Prostate gland (tissue), 2 donors: ENCODE measurements around the gene FAM20A. TPM values are rescaled to one million over a fixed set of nuclear protein-coding genes. Genes with fewer than 3 reads are reported as not detected.

Experiments
- DNase-seq: peaks from one replicate; pipeline ENCODE4 v3.0.0-alpha.2; 2019; ENCODE audit warnings: low spot score
- H3K27ac ChIP-seq, 2 donors: fragments of 200-600 bp; sonication (generic); 2 replicates each; pipeline ENCODE4 v1.5.1; 2017 to 2019
- H3K27me3 ChIP-seq: fragments of 200-600 bp; sonication (generic); replicated peaks from 2 replicates; pipeline ENCODE4 v1.5.1; 2019; ENCODE audit not compliant: insufficient read depth
- H3K36me3 ChIP-seq, 2 donors: fragments of 200-600 bp; sonication (generic); 1 replicate in 1 of 2; 2 replicates in 1 of 2; pipeline versions ENCODE4 v1.5.1 to v1.8.1; 2017 to 2019
- H3K4me1 ChIP-seq: fragments of 200-600 bp; sonication (generic); replicated peaks from 2 replicates; pipeline ENCODE4 v1.5.1; 2019
- H3K4me3 ChIP-seq, 2 donors: fragments of 200-600 bp; sonication (generic); 2 replicates each; pipeline ENCODE4 v1.5.1; 2017 to 2019
- H3K9me3 ChIP-seq: fragments of 200-600 bp; sonication (generic); 2 replicates; pipeline ENCODE4 v1.5.1; 2017
- CTCF ChIP-seq, 4 experiments: fragments of 200-600 bp in 2 of 4; fragments of 450-650 bp in 2 of 4; sonication (generic) in 2 of 4; IDR thresholded peaks; 1 replicate in 3 of 4; 2 replicates in 1 of 4; pipeline ENCODE4 v1.5.1; 2016 to 2019; ENCODE audit warnings: antibody characterized with exemption in 4 of 4, mild to moderate bottlenecking in 2 of 4, moderate library complexity in 2 of 4
- POLR2A ChIP-seq: fragments of 450-650 bp; IDR thresholded peaks from one replicate; pipeline ENCODE4 v1.6.1; 2016; ENCODE audit warnings: antibody characterized with exemption, mild to moderate bottlenecking
- POLR2AphosphoS5 ChIP-seq: sonication (generic); formaldehyde crosslinking; IDR thresholded peaks from one replicate; pipeline ENCODE4 v1.6.1; 2017; ENCODE audit warnings: antibody characterized with exemption
- WGBS: methylation state at CpG from one replicate; pipeline ENCODE4 v1.1.5; 2018; 5-methylcytosine and 5-hydroxymethylcytosine counted together
- intact Hi-C: fragments of 100-400 bp; cut with DNase I; formaldehyde crosslinking; loops from one replicate; pipeline ENCODE4 v1.14.2; 2022
- total RNA-seq, 2 donors: library from RNA; depleted of rRNA; stranded (reverse); fragments of >200 nt; gene quantifications; one replicate each; pipeline ENCODE4 v1.1.0, GENCODE V29; 2016

Gene FAM20A
- total RNA-seq, 2 donors from 2014 or later, result 0.14 to 47.7 TPM

- no peak for DNase-seq
- no peaks in the 10 kb centered on the region for H3K27me3 ChIP-seq
- TF ChIP-seq POLR2AphosphoS5 (no peak), CTCF (IDR thresholded peaks at IDR 0.05) (no peak), POLR2A (no peak)
- H3K4me1 ChIP-seq, result no peaks in the 10 kb centered on the region
- H3K36me3 ChIP-seq, result no peaks in the 10 kb centered on the region
- no peak overlapping the region for H3K4me3 ChIP-seq
- WGBS, result 60% methylated on average over 1 of the region's 1 CpG
- H3K27ac ChIP-seq, result no peak overlapping the region
- intact Hi-C loops, result loop anchor here (10.0 kb wide), 1 partner anchor 71 kb away; no protein-coding TSS in a partner anchor
- H3K9me3 ChIP-seq, result no peaks in the 10 kb centered on the region
Measured at GRCh38 chr17:68605914-68606313, 4.7 kb upstream of the FAM20A start.

DNA sequence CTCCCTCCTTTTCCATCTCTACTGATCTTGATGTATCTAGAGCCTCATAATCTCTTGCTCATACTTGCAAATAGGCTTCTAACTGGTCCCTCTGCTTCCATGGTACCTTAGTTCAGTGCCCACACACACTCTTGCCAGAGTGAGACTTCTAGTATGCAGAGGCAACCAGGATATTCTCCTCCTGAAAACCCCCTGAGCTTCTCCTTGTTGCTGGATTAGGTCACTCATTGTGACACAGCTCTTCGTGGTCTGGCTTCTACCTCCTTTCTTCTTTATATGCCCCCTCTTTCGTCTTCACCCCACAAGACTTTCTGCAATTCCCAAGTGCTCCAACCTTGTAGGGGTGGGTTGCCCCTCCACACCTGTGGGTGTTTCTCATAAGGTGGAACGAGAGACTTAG, 2.5 kb upstream of the FAM20A start:
- intact Hi-C loops, result loop anchor here (10.0 kb wide), 1 partner anchor 69 kb away; no protein-coding TSS in a partner anchor
- H3K4me1 ChIP-seq, result no peaks in the 10 kb centered on the region
- no peaks in the 10 kb centered on the region for H3K9me3 ChIP-seq
- no peak for TF ChIP-seq CTCF (IDR thresholded peaks at IDR 0.05)
- no peak for TF ChIP-seq POLR2A
- no peak for TF ChIP-seq POLR2AphosphoS5
- DNase-seq, result no peak
- H3K4me3 ChIP-seq, result no peak overlapping the region
- no peak overlapping the region for H3K27ac ChIP-seq
- no peaks in the 10 kb centered on the region for H3K36me3 ChIP-seq
- 91% methylated on average over 3 of the region's 3 CpGs for WGBS
- peaks cover 8% of the 10 kb centered on the region for H3K27me3 ChIP-seq

GRCh38 chr17:68603027-68603426, 1.9 kb upstream of the FAM20A start:
- intact Hi-C loops, result loop anchor here (10.0 kb wide), 1 partner anchor 68 kb away; no protein-coding TSS in a partner anchor
- TF ChIP-seq POLR2A (no peak), CTCF (IDR thresholded peaks at IDR 0.05) (no peak), POLR2AphosphoS5 (no peak)
- no peak for DNase-seq
- Histone ChIP-seq H3K27me3 (peaks cover 8% of the 10 kb centered on the region), H3K36me3 (no peaks in the 10 kb centered on the region), H3K9me3 (no peaks in the 10 kb centered on the region), H3K27ac (no peak overlapping the region), H3K4me3 (no peak overlapping the region), H3K4me1 (no peaks in the 10 kb centered on the region)
- 88% methylated on average over 6 of the region's 6 CpGs for WGBS

DNA sequence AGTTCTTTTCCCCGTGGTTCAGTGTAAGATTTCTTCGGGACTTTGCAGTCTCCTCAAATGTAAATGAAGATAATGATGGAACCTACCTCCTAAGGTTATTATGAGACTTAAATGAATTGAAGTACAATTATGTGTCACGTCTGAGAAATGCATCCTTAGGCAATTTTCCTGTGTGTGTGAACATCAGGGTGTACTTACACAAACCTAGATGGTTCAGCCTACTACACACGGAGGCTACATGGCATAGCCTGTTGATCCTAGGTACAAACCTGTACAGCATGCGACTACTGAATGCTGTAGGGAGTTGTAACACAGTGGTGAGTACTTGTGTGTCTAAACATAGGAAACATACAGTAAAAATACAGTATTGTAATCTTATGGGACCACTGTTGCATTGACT, 1.1 kb upstream of the FAM20A start:
- no peak overlapping the region for H3K4me3 ChIP-seq
- peaks cover 8% of the 10 kb centered on the region for H3K27me3 ChIP-seq
- no peak for TF ChIP-seq POLR2AphosphoS5
- TF ChIP-seq POLR2A, result no peak
- no peak for TF ChIP-seq CTCF (IDR thresholded peaks at IDR 0.05)
- intact Hi-C loops, result loop anchor here (10.0 kb wide), 1 partner anchor 67 kb away; no protein-coding TSS in a partner anchor
- H3K9me3 ChIP-seq, result no peaks in the 10 kb centered on the region
- H3K27ac ChIP-seq, result no peak overlapping the region
- 70% methylated on average over 5 of the region's 5 CpGs for WGBS
- no peaks in the 10 kb centered on the region for H3K4me1 ChIP-seq
- DNase-seq, result no peak
- no peaks in the 10 kb centered on the region for H3K36me3 ChIP-seq

GRCh38 chr17:68601565-68602288, 560 bp upstream of the FAM20A start:
- Histone ChIP-seq H3K9me3 (no peaks in the 10 kb centered on the region), H3K27ac (no peak overlapping the region), H3K4me1 (no peaks in the 10 kb centered on the region), H3K27me3 (peaks cover 10% of the 10 kb centered on the region), H3K36me3 (no peaks in the 10 kb centered on the region), H3K4me3 (peak overlapping the region in 1 of 2 donors; percentile 46)
- TF ChIP-seq POLR2AphosphoS5 (no peak), CTCF (IDR thresholded peaks at IDR 0.05) (no peak), POLR2A (no peak)
- 53% methylated on average over 6 of the region's 6 CpGs for WGBS
- DNase-seq, result no peak
- intact Hi-C loops, result loop anchor here (10.0 kb wide), 1 partner anchor 67 kb away; no protein-coding TSS in a partner anchor
